MCF 10A (cell line): ENCODE results near the gene SLC8A3. TPM values are rescaled to one million over a fixed set of nuclear protein-coding genes. Genes with fewer than 3 reads are reported as not detected.

Experiments used
- BruUV-seq: library from RNA; stranded (reverse); fragments of 400-500 nt; replicated peaks from 2 replicates; lab custom pipeline; 2021; lab: Mats Ljungman, UMichigan
- CTCF ChIA-PET: fragments of 300-600 bp; sonication (Branson Sonifier 250); formaldehyde crosslinking; extraction: SDS; loops from one replicate; lab custom pipeline; 2021; ENCODE audit warnings: antibody characterized with exemption, inconsistent platforms; lab: Yijun Ruan, JAX
- POLR2A ChIA-PET: fragments of 300-600, 350-650 bp; sonication (Branson Sonifier 250); formaldehyde crosslinking; extraction: SDS; loops from one replicate; lab custom pipeline; 2020; ENCODE audit warnings: antibody characterized with exemption, inconsistent platforms; lab: Yijun Ruan, JAX
- DNase-seq: peaks from one replicate; pipeline ENCODE4 v3.0.0-alpha.2; 2018; ENCODE audit not compliant: unreplicated experiment
- H3K27ac Mint-ChIP-seq: one replicate; pipeline ENCODE4 v1.8.0; 2022; ENCODE audit warnings: mild to moderate bottlenecking, low read depth, mixed read lengths; ENCODE audit not compliant: unreplicated experiment
- H3K27me3 Mint-ChIP-seq: one replicate; pipeline ENCODE4 v1.8.0; 2022; ENCODE audit warnings: mixed read lengths; ENCODE audit not compliant: insufficient read depth, unreplicated experiment
- H3K36me3 Mint-ChIP-seq: one replicate; pipeline ENCODE4 v1.8.0; 2022; ENCODE audit warnings: mild to moderate bottlenecking, moderate library complexity, mixed read lengths; ENCODE audit not compliant: insufficient read depth, unreplicated experiment
- H3K4me1 Mint-ChIP-seq: one replicate; pipeline ENCODE4 v1.8.0; 2022; ENCODE audit warnings: mixed read lengths; ENCODE audit not compliant: insufficient read depth, unreplicated experiment
- H3K4me3 Mint-ChIP-seq: one replicate; pipeline ENCODE4 v1.8.0; 2022; ENCODE audit warnings: mild to moderate bottlenecking, moderate library complexity, mixed read lengths; ENCODE audit not compliant: unreplicated experiment
- H3K9me3 Mint-ChIP-seq: one replicate; pipeline ENCODE4 v1.8.0; 2022; ENCODE audit warnings: mixed read lengths; ENCODE audit not compliant: unreplicated experiment
- CTCF ChIP-seq: fragments of 200-600 bp; IDR thresholded peaks from one replicate; pipeline ENCODE4 v1.8.0; 2022; ENCODE audit warnings: antibody characterized with exemption, mild to moderate bottlenecking; ENCODE audit not compliant: unreplicated experiment
- intact Hi-C: fragments of 100-400 bp; cut with micrococcal nuclease; formaldehyde crosslinking; loops from 2 replicates; pipeline ENCODE4 v1.14.1; 2022
- total RNA-seq: library from RNA; stranded (reverse); gene quantifications from 2 replicates; pipeline ENCODE4 v1.2.3, GENCODE V29; 2022

Gene SLC8A3
- total RNA-seq, 1 experiment from 2014 or later: not detected

GRCh38 chr14:70033116-70033515, 155.6 kb downstream of the SLC8A3 start:
- H3K27me3 Mint-ChIP-seq: no peaks in the 10 kb centered on the region
- H3K4me1 Mint-ChIP-seq: peaks cover 8% of the 10 kb centered on the region
- DNase-seq: no peak
- TF ChIP-seq CTCF: no peak
- peaks cover 6% of the 10 kb centered on the region for H3K36me3 Mint-ChIP-seq
- ChIA-PET POLR2A (interaction anchor here (0.6 to 1.3 kb wide), 2 partner anchors 215 to 1119 kb away, joined by 3 to 4 read pairs; no protein-coding TSS in a partner anchor), CTCF (interaction anchor here (0.9 to 2.5 kb wide), 2 partner anchors 41 to 214 kb away, joined by 3 to 9 read pairs; no protein-coding TSS in a partner anchor)
- no peaks in the 10 kb centered on the region for H3K9me3 Mint-ChIP-seq
- no peak overlapping the region for H3K4me3 Mint-ChIP-seq
- no TSS peak for BruUV-seq
- H3K27ac Mint-ChIP-seq: no peak overlapping the region
- intact Hi-C loops: no loop called here

- ChIA-PET CTCF (interaction anchor here (0.9 to 1.5 kb wide), 4 partner anchors 12 to 214 kb away, joined by 3 to 10 read pairs (median 4); no protein-coding TSS in a partner anchor), POLR2A (interaction anchor here (1.3 kb wide), 1 partner anchor 214 kb away, joined by 4 read pairs; no protein-coding TSS in a partner anchor)
- no TSS peak for BruUV-seq
- Mint-ChIP-seq H3K4me3 (no peak overlapping the region), H3K9me3 (no peaks in the 10 kb centered on the region), H3K4me1 (peaks cover 8% of the 10 kb centered on the region), H3K27me3 (no peaks in the 10 kb centered on the region), H3K36me3 (peaks cover 6% of the 10 kb centered on the region), H3K27ac (no peak overlapping the region)
- TF ChIP-seq CTCF: no peak
- DNase-seq: no peak
- intact Hi-C loops: no loop called here
Observed at GRCh38 chr14:70032447-70032846, 156.3 kb downstream of the SLC8A3 start.

GRCh38 chr14:70032016-70032415, 156.7 kb downstream of the SLC8A3 start:
- no peaks in the 10 kb centered on the region for H3K27me3 Mint-ChIP-seq
- no peaks in the 10 kb centered on the region for H3K9me3 Mint-ChIP-seq
- H3K27ac Mint-ChIP-seq: no peak overlapping the region
- no peak for DNase-seq
- peaks cover 8% of the 10 kb centered on the region for H3K4me1 Mint-ChIP-seq
- H3K36me3 Mint-ChIP-seq: peaks cover 6% of the 10 kb centered on the region
- H3K4me3 Mint-ChIP-seq: no peak overlapping the region
- POLR2A ChIA-PET: interaction anchor here (1.3 kb wide), 1 partner anchor 214 kb away, joined by 4 read pairs; no protein-coding TSS in a partner anchor
- no peak for TF ChIP-seq CTCF
- BruUV-seq: no TSS peak
- CTCF ChIA-PET: interaction anchor here (1.1 to 1.5 kb wide), 3 partner anchors 13 to 214 kb away, joined by 3 to 10 read pairs (median 4); no protein-coding TSS in a partner anchor
- intact Hi-C loops: no loop called here

GRCh38 chr14:70029296-70030132, 159.2 kb downstream of the SLC8A3 start:
- Mint-ChIP-seq H3K27ac (no peak overlapping the region), H3K4me3 (no peak overlapping the region), H3K36me3 (peaks cover 6% of the 10 kb centered on the region), H3K4me1 (peaks cover 8% of the 10 kb centered on the region), H3K27me3 (no peaks in the 10 kb centered on the region), H3K9me3 (no peaks in the 10 kb centered on the region)
- ChIA-PET POLR2A (interaction anchor here (1.0 kb wide), 1 partner anchor 18 kb away, joined by 4 read pairs; no protein-coding TSS in a partner anchor), CTCF (interaction anchor here (0.5 to 3.3 kb wide), 15 partner anchors 11 to 1013 kb away, joined by 3 to 77 read pairs (median 10); partner anchors contain the start of gene SMOC1)
- no peak for DNase-seq
- intact Hi-C loops: loop anchor here (5.0 kb wide), 2 partner anchors 43 to 442 kb away; no protein-coding TSS in a partner anchor
- no peak for TF ChIP-seq CTCF
- BruUV-seq: no TSS peak
